Stimulated activated memory B cell treated with anti-CD40 and anti-IgM and Interleukin-4, amounts not matched to agents 10 μg/mL and 1 μg/mL and 100 μg/mL, for 72 hours (primary cell): ENCODE results near the gene TCP11L2.
"Not testable (repeated sequence)": the region's sequence is repeated elsewhere in the genome, so short reads cannot be mapped to it uniquely, and the experiment has no call there.

Experiments
- ATAC-seq: fragments of 150-1000 bp; cut with Tn5 transposase; 2 replicates; pipeline ENCODE4 v1.10.0; 2021
- H3K27ac Mint-ChIP-seq: one replicate; pipeline ENCODE4 v1.8.0; 2022; ENCODE audit warnings: mild to moderate bottlenecking, mixed read lengths
- H3K27me3 Mint-ChIP-seq: one replicate; pipeline ENCODE4 v1.8.0; 2022; ENCODE audit warnings: mixed read lengths
- H3K36me3 Mint-ChIP-seq: one replicate; pipeline ENCODE4 v1.8.0; 2022; ENCODE audit warnings: mixed read lengths
- H3K4me1 Mint-ChIP-seq: one replicate; pipeline ENCODE4 v1.8.0; 2022; ENCODE audit warnings: mixed read lengths
- H3K4me3 Mint-ChIP-seq: one replicate; pipeline ENCODE4 v1.8.0; 2022; ENCODE audit warnings: mild to moderate bottlenecking, moderate library complexity, mixed read lengths
- H3K9me3 Mint-ChIP-seq: one replicate; pipeline ENCODE4 v1.8.0; 2022; ENCODE audit warnings: mixed read lengths

The TCP11L2 gene

DNA sequence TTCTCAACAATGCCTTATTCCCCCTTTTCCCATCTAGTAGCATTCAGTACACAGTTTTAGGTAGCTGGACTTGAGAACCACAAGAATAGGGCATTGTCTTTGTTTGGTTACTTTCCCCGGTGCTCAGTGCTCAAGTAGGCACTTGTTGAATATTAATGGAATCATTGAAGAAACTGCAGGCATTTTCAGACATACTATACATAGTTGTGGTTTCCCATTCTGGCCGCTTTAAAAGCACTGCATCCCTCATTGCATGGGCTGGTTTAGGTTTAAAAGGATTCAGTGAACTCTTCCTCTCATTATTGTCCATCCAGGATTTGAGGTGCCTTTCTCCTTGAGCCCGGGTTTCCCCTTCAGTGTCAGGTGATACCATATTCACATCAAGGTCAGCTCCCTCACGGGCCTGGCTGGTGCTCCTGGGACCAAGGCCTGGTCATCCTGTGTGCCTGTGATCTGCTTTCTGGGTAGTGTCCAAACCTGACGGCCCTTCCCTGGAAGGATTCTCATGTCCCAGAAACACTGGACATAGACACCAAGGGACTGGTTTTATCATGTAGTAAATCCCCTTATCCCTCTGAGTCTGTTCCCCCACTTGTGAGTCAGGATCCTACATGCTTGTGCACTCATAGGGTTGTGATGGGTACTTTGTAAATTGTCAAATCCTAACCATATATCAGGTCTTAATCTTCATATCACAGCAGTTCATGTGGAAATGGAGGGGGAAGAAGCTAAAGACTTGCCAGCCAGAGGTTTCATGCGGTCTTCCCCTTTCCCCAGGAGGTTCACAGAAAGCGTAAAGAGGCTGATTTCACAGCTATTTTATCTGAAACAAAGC is 7.4 kb downstream of the TCP11L2 start:
- Mint-ChIP-seq H3K36me3 (peaks cover 39% of the 10 kb centered on the region), H3K4me1 (peaks cover 65% of the 10 kb centered on the region), H3K27me3 (no peaks in the 10 kb centered on the region), H3K27ac (peak overlapping the region; percentile 44), H3K4me3 (no peak overlapping the region), H3K9me3 (no peaks in the 10 kb centered on the region)
- ATAC-seq: no peak

DNA sequence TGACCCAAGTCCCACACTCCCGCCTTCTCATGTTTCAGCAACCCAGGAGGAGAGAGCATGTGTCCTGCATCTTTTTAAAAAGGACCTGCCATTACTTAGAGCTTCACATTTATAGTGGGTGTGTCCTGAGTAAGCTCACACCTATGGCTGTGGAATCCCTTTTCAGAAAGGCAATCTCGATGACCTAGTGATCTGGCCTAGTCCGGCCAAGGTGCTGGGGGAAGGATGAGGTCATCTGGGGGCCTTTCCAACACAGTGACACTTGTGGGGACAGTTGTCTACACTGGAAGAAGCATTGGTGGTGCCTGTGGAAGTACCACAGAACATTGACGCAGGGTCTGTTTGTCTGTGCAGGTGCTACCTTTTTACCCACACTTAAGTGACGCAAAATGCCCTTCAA is 8.2 kb downstream of the TCP11L2 start:
- peaks cover 57% of the 10 kb centered on the region for H3K4me1 Mint-ChIP-seq
- H3K36me3 Mint-ChIP-seq: peaks cover 42% of the 10 kb centered on the region
- peak overlapping the region; percentile 35 for H3K4me3 Mint-ChIP-seq
- H3K27me3 Mint-ChIP-seq: no peaks in the 10 kb centered on the region
- H3K9me3 Mint-ChIP-seq: no peaks in the 10 kb centered on the region
- peak overlapping the region; percentile 44 for H3K27ac Mint-ChIP-seq
- ATAC-seq: peak; percentile 27

DNA sequence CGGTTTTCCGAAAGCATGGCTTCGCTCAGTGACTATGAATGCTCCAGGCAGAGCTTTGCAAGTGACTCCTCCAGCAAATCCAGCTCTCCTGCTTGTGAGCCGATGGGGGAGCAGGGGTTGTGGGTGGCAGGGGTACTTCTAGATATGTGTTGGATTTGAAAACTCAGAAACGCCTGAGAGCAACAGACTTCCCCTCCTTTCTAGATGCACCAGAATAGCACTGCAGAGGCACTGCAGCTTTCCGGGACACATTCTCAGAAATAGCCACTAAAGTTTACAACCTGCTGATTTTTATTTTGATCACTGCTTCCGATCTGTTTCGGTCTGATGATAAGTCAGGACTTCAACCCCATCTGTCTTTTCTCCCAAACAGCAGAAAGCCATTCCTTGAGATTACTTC is 8.6 kb downstream of the TCP11L2 start:
- Mint-ChIP-seq H3K27ac (peak overlapping the region; percentile 44), H3K4me3 (peak overlapping the region; percentile 17), H3K27me3 (no peaks in the 10 kb centered on the region), H3K9me3 (no peaks in the 10 kb centered on the region), H3K4me1 (peaks cover 55% of the 10 kb centered on the region), H3K36me3 (peaks cover 46% of the 10 kb centered on the region)
- ATAC-seq: no peak

DNA sequence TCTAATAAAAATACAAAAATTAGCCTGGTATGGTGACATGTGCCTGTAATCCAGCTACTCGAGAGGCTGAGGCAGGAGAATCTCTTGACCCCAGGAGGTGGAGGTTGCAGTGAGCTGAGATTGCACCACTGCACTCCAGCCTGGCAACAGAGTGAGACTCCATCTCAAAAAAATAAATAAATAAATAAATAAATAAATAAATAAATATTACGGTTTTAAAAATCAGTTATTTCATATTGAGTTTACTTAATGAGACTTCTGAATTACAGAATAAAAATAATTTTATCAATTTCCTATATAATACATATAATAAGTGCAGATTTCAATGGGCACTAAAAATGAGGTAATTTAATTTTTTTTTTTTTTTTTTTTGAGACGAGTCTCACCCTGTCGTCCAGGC is 10.9 kb downstream of the TCP11L2 start:
- H3K9me3 Mint-ChIP-seq, H3K4me3 Mint-ChIP-seq, ATAC-seq, H3K27ac Mint-ChIP-seq, H3K27me3 Mint-ChIP-seq: not testable (repeated sequence)
- Mint-ChIP-seq H3K4me1 (peaks cover 39% of the 10 kb centered on the region), H3K36me3 (peaks cover 63% of the 10 kb centered on the region)

DNA sequence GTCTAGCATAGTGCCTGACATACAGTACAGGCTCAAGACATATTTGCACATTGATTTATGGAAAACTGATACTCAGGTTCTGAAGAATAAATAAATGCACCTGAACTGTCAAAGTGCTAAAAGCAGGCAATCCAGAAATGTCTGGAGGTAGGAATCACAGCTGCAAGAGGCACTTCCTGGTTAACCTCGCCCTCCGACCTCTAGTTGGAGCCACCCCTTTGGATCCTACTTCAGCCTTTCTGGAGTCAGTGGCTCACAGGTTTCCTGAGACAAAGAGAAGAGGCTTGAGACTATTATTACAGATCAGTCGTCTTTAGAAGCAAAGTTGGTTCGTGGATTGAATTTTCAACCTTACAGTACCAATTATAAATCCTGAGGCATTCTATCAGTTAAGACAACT is 13.0 kb downstream of the TCP11L2 start:
- no peaks in the 10 kb centered on the region for H3K27me3 Mint-ChIP-seq
- no peak overlapping the region for H3K27ac Mint-ChIP-seq
- ATAC-seq: no peak
- peaks cover 18% of the 10 kb centered on the region for H3K4me1 Mint-ChIP-seq
- no peaks in the 10 kb centered on the region for H3K9me3 Mint-ChIP-seq
- H3K36me3 Mint-ChIP-seq: peaks cover 65% of the 10 kb centered on the region
- no peak overlapping the region for H3K4me3 Mint-ChIP-seq

DNA sequence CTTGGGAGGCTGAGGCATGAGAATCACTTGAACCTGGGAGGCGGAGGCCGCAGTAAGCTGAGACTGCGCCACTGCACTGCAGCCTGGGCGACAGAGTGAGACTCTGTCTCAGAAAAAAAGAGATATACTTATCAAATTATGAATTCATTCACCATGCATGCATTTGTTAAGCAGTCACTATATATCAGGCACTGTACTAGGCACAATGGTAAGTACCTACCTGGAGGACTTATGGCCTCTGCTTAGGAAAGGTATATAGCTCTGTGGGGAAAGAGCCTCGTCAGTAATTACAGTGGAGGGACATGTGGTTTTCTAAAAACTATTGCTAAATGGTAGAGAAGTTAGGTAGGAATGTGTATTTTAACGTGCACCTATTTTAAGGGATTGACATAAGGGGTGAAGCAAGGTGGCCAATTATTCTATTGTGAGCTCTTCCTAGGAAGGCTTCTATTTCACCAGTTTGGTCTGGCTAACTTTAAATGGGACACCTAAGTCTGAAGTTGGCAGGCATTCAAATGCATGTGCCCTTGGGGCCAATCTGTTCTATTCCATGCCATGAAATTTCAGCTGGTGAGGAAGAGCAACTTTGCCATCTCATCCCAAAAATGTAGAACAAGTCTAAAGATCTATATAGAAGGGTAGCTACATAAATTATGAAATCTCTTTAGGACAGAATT is 15.0 kb downstream of the TCP11L2 start:
- H3K4me1 Mint-ChIP-seq: peaks cover 7% of the 10 kb centered on the region
- no peak overlapping the region for H3K4me3 Mint-ChIP-seq
- no peak overlapping the region for H3K27ac Mint-ChIP-seq
- no peaks in the 10 kb centered on the region for H3K9me3 Mint-ChIP-seq
- no peaks in the 10 kb centered on the region for H3K27me3 Mint-ChIP-seq
- no peak for ATAC-seq
- peaks cover 74% of the 10 kb centered on the region for H3K36me3 Mint-ChIP-seq

DNA sequence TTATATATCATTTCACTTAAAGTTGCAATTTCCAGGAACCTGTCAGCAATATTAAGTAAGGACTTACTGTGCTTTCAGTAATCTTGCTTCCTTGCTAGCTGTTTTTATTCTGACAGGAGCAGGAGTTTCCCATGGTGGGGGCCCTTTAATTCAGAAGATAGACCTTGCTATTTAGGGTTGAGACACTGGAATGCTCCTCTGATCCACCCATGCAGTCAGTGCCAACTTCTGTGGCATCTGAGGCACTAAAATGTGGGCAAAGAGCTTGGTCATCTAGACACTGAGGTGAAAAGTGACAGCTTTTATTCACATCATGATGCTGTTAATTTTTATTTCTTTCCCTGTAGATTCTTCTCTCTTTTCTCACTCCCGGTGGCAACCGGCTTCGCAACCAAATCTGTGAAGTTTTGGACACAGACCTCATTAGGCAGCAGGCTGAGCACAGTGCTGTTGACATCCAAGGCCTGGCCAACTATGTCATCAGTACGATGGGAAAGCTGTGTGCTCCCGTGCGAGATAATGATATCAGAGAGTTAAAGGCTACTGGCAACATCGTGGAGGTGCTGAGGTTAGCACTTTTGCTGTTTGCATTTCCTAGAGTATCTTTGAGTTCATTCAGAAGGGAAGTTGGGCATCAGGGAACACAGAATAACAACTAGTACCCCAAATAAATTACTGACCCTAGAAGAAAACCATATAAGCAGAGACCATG is 18.8 kb downstream of the TCP11L2 start:
- no peak overlapping the region for H3K27ac Mint-ChIP-seq

DNA sequence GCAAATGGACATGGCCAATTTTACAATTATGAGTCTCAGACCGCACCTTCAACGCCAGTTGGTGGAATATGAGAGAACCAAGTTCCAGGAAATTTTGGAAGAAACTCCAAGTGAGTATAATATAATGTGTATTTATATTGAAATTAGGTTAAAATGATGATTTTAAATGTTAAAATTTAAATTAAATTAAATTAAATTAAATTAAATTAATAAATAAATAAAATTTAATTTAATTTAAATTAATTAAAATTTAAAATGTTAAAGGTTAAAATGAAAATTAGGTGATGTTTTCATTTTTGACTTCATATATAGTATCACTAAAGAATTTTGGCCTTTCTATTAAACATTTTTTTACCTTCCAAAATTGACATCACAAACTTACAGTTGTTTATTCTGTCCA is 21.0 kb downstream of the TCP11L2 start:
- no peak for ATAC-seq
- Mint-ChIP-seq H3K36me3 (peaks cover 74% of the 10 kb centered on the region), H3K4me3 (no peak overlapping the region), H3K4me1 (no peaks in the 10 kb centered on the region), H3K9me3 (no peaks in the 10 kb centered on the region), H3K27me3 (no peaks in the 10 kb centered on the region), H3K27ac (no peak overlapping the region)

More for the DNA sequence above, 18.8 kb downstream of the TCP11L2 start:
- Mint-ChIP-seq H3K4me1 (peaks cover 3% of the 10 kb centered on the region), H3K4me3 (no peak overlapping the region), H3K36me3 (peaks cover 80% of the 10 kb centered on the region), H3K27me3 (no peaks in the 10 kb centered on the region), H3K9me3 (no peaks in the 10 kb centered on the region)
- ATAC-seq: no peak

DNA sequence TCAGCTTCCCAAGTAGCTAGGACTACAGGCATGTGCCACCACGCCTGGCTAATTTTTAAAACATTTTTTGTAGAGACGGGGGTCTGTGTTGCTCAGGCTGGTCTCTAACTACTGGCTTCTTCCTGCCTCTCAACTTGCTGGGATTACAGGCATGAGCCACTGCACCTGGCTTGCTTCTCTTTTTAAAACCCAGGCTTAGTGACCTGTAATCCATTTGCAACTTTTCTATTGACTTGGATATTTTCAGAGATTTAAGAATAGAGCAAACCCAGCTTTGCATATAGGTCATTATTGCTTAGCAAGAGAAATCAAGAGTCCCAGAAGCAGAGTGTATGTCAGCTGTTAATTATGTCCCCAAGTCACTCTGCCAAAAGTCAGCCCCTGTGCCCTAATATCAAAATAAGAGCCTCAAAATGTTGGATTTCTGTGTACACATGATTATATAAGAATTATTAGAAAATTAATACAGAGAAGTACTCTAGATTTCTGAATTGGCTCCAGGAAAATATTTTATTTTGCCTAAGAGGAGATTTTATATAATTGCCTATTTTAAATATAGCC is 24.9 kb downstream of the TCP11L2 start:
- no peak for ATAC-seq
- H3K36me3 Mint-ChIP-seq: peaks cover 74% of the 10 kb centered on the region
- peaks cover 11% of the 10 kb centered on the region for H3K4me1 Mint-ChIP-seq
- no peak overlapping the region for H3K4me3 Mint-ChIP-seq
- H3K27me3 Mint-ChIP-seq: no peaks in the 10 kb centered on the region
- no peaks in the 10 kb centered on the region for H3K9me3 Mint-ChIP-seq
- H3K27ac Mint-ChIP-seq: no peak overlapping the region

DNA sequence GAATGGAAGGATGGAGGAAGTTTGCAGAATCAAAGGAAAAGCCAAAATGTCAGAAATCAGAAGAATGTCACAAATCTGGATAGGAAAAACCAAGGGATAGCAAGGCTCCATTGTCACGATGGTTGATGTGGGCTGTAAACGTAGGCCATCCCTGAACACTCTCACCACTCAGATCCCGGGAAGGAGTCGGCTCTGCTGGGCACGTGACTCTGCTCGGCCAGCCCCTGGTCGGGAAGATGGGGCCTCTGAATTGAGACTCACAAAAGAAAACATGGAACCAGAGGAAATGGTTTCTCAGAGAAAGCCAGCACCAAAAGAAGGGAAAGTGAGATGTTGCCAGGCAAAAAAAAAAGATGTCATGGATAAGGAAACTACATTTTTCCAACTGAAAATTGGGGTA is 26.2 kb downstream of the TCP11L2 start:
- H3K9me3 Mint-ChIP-seq: no peaks in the 10 kb centered on the region
- no peaks in the 10 kb centered on the region for H3K27me3 Mint-ChIP-seq
- peaks cover 11% of the 10 kb centered on the region for H3K4me1 Mint-ChIP-seq
- ATAC-seq: no peak
- H3K36me3 Mint-ChIP-seq: peaks cover 80% of the 10 kb centered on the region
- no peak overlapping the region for H3K27ac Mint-ChIP-seq
- no peak overlapping the region for H3K4me3 Mint-ChIP-seq

DNA sequence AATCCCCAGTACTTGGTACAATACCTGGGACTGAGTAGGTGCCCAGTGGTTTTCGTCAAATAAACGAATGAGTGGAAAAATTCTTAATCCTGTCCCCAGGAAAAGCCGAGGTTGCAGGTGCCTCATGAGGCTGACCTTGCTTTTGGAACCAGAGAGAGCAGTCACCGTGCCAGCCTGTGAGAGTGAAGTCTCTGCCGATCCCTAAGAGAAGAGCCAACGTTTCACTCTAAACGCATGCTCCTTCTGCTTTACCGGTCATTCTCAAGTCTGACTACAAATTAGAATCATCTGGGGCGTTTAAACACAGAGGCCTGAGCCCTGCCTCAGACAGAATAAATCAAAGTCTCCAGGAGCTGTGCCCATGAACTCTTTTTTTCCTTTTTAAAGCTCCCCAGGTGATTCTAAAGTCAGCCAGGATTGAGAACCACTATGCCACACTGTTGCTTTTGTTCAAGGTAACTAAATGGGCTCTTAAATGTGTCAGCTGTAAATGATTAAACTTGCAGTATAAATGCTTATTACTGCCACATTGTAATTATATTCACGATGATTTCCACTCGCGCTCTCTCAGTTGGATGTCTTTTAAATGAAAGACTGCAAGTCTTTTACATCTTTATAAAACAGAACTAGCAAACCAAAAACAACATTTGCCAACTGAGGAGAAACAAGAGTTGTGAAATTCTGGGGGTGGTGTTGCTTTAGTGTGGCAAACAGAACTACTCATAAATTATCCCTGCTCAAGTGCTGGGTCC is 26.9 kb downstream of the TCP11L2 start:
- Mint-ChIP-seq H3K9me3 (no peaks in the 10 kb centered on the region), H3K27me3 (no peaks in the 10 kb centered on the region), H3K27ac (no peak overlapping the region), H3K36me3 (peaks cover 80% of the 10 kb centered on the region), H3K4me1 (peaks cover 11% of the 10 kb centered on the region), H3K4me3 (no peak overlapping the region)
- no peak for ATAC-seq

DNA sequence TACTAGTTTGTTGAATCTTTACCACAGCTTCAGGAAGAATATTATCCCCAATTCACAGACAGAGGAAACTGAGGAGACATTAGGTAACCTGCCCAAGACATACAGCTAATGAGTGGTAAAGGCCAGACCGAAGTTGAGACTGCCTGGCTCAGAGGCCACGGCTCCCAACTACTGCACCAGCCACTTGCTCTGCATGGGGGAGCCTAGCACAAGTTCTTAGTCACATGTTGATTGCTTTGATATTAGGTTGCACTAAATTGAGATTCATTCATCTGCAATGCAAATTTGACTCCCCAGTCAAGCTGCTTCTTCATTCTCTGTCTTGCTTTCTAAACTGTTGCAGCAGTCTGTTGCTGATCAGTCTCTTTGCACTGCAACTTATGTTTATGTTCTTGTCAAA is 29.1 kb downstream of the TCP11L2 start:
- no peaks in the 10 kb centered on the region for H3K9me3 Mint-ChIP-seq
- H3K27ac Mint-ChIP-seq: peak overlapping the region; percentile 32
- ATAC-seq: no peak
- H3K4me1 Mint-ChIP-seq: peaks cover 11% of the 10 kb centered on the region
- H3K36me3 Mint-ChIP-seq: peaks cover 73% of the 10 kb centered on the region
- H3K27me3 Mint-ChIP-seq: no peaks in the 10 kb centered on the region
- H3K4me3 Mint-ChIP-seq: no peak overlapping the region

DNA sequence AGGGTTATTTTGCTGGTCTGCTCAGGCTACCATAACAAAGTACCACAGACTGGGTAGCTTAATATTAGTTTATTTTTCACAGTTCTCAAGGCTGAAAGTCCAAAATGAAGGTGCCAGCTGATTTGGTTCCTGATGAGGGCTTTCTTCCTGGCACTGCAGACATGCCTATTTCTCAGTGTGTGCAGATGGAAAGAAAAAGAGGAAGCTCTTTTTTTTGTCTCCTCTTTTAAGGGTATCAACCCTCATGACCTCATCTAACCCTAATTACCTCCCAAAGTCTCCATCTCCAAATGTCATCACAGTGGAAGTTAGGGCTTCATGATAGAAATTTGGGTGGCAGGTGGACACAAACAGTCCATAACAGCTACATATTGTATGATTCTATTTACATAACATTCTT is 30.0 kb downstream of the TCP11L2 start:
- no peak overlapping the region for H3K27ac Mint-ChIP-seq
- ATAC-seq: no peak
- no peaks in the 10 kb centered on the region for H3K27me3 Mint-ChIP-seq
- no peaks in the 10 kb centered on the region for H3K9me3 Mint-ChIP-seq
- no peak overlapping the region for H3K4me3 Mint-ChIP-seq
- H3K36me3 Mint-ChIP-seq: peaks cover 74% of the 10 kb centered on the region
- H3K4me1 Mint-ChIP-seq: peaks cover 11% of the 10 kb centered on the region

DNA sequence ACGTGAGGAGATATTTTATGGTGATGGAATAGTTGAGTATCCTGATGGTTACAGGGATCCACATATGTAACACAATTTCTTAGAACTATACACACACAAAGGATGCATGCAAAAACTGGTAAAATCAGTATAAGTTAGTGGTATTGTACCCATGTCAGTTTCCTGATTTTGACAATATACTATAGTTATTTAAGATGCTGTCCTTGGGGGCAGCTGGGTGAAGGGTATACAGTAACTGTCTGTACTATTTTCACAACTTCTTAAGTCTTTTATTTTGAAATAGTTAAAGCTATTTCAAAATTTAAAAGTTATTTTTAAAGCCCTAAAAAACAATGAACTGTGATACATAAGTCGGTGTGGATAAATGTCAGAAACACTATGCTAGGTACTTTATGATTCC is 30.5 kb downstream of the TCP11L2 start:
- no peak overlapping the region for H3K27ac Mint-ChIP-seq
- ATAC-seq: no peak
- H3K4me1 Mint-ChIP-seq: peaks cover 11% of the 10 kb centered on the region

DNA sequence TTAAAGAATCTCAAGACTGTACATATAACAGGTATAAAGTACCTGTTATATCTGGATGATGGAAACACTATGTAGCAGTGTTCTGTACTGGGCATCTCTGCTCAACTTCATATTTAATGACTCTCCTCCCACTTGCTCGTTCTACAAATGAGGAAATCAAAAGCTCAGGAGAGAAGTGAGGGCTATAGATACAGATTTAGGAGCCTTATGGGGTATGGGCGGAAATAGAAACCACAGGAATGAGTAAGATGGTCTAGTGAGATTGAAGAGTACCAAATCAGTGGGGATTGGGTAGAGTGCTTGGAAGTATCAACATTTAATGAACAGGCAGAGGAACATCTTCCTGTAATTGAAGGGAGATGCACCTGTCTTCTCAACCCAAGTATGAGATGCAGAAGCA is 31.2 kb downstream of the TCP11L2 start:
- no peak overlapping the region for H3K4me3 Mint-ChIP-seq
- no peak for ATAC-seq
- H3K27ac Mint-ChIP-seq: no peak overlapping the region
- no peaks in the 10 kb centered on the region for H3K27me3 Mint-ChIP-seq
- H3K36me3 Mint-ChIP-seq: peaks cover 76% of the 10 kb centered on the region
- peaks cover 11% of the 10 kb centered on the region for H3K4me1 Mint-ChIP-seq
- H3K9me3 Mint-ChIP-seq: no peaks in the 10 kb centered on the region

More for the DNA sequence above, 30.5 kb downstream of the TCP11L2 start:
- Mint-ChIP-seq H3K9me3 (no peaks in the 10 kb centered on the region), H3K27me3 (no peaks in the 10 kb centered on the region), H3K36me3 (peaks cover 74% of the 10 kb centered on the region), H3K4me3 (no peak overlapping the region)
